Astrocyte of the spinal cord (primary cell): ENCODE results near the gene SDCBP2.

Experiments
- DNase-seq: peaks from one replicate; pipeline ENCODE4 v3.0.0; 2011; ENCODE audit warnings: low read depth, low spot score
- H3K4me3 ChIP-seq: 2 replicates; pipeline ENCODE4 v1.5.1; 2011; ENCODE audit warnings: low read depth, mild to moderate bottlenecking, low read length, moderate library complexity
- CTCF ChIP-seq: IDR thresholded peaks from 2 replicates; pipeline ENCODE4 v1.5.1; 2012; ENCODE audit warnings: low read depth, mild to moderate bottlenecking, low read length, inconsistent platforms
- in situ Hi-C: cut with HindIII; loops from 2 replicates; pipeline ENCODE4 v1.10.0; 2017; ENCODE audit warnings: low sequenced_read_pairs

SDCBP2 gene

GRCh38 chr20:1274485-1275311 is 54.2 kb downstream of the SDCBP2 start:
- no peak for DNase-seq
- in situ Hi-C loops, result no loop called here
- H3K4me3 ChIP-seq, result no peak overlapping the region
- TF ChIP-seq CTCF, result no peak

- no peak overlapping the region for H3K4me3 ChIP-seq
- TF ChIP-seq CTCF, result no peak
- no peak for DNase-seq
- in situ Hi-C loops, result no loop called here
Observed at GRCh38 chr20:1273366-1273765, 55.6 kb downstream of the SDCBP2 start.

- no peak for TF ChIP-seq CTCF
- in situ Hi-C loops, result no loop called here
- no peak overlapping the region for H3K4me3 ChIP-seq
- DNase-seq, result no peak
Observed at GRCh38 chr20:1272368-1273100, 56.4 kb downstream of the SDCBP2 start.

DNA sequence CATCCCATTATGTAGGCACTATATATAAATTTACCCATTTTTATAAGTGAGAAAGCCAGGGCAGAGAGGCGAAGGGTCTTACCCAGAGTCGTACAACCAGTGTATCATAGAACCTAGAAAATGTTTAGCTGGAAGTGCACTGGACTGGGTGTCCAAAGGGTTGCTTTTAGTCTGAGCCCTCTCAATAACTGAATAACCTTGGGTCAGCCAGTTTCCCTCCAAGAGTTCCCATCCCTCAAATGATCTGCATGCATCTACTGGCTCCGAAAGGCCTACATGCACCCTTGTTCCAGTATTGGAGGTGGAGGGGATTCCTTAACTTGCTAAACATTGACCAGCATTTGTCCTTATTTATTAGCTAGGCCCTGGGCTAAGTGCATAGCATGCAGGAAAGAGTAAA is 59.1 kb downstream of the SDCBP2 start:
- DNase-seq, result no peak
- H3K4me3 ChIP-seq, result no peak overlapping the region
- in situ Hi-C loops, result no loop called here
- TF ChIP-seq CTCF, result no peak

DNA sequence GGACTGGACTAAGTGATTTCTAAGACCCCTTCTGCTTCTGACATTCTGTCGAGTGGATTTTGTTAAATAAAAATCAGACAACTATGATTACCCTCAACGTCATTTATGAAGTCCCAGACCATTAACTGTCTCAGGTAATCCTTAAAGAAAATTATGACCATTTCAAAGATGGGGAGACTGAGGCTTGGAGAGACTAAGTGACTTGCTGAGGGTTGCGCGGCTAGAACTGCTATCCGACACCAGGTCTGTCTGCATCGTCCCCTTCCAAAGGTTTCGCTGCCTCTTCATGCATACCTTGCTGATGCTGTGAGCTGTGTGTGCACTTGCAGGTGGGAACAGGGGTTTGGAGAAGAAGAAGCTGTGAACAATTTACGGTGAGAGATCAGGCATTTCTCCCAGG is 59.7 kb downstream of the SDCBP2 start:
- in situ Hi-C loops, result no loop called here
- TF ChIP-seq CTCF, result no peak
- H3K4me3 ChIP-seq, result no peak overlapping the region
- DNase-seq, result no peak

- no peak for DNase-seq
- in situ Hi-C loops, result no loop called here
- TF ChIP-seq CTCF, result no peak
- no peak overlapping the region for H3K4me3 ChIP-seq
Observed at GRCh38 chr20:1267809-1268374, 61.0 kb downstream of the SDCBP2 start.
